Muscle of leg (tissue), 11 donors: ENCODE data around the gene MNX1. TPM values are rescaled to one million over a fixed set of nuclear protein-coding genes. Genes with fewer than 3 reads are reported as not detected.

Experiments used
- DNase-seq: peaks from one replicate; pipeline ENCODE4 v3.0.0; 2013
- H3K27ac ChIP-seq: one replicate; pipeline ENCODE4 v1.5.1; 2013; ENCODE audit warnings: mild to moderate bottlenecking, low read length, control low read depth
- H3K27me3 ChIP-seq: one replicate; pipeline ENCODE4 v1.6.1; 2013; ENCODE audit warnings: low read length; ENCODE audit not compliant: control insufficient read depth, insufficient read depth
- H3K36me3 ChIP-seq: one replicate; pipeline ENCODE4 v1.6.1; 2013; ENCODE audit warnings: low read length; ENCODE audit not compliant: control insufficient read depth, insufficient read depth
- H3K4me1 ChIP-seq: one replicate; pipeline ENCODE4 v1.6.1; 2013; ENCODE audit warnings: low read length; ENCODE audit not compliant: control insufficient read depth, insufficient read depth
- H3K4me3 ChIP-seq: one replicate; pipeline ENCODE4 v1.5.1; 2013; ENCODE audit warnings: low read length, control low read depth
- H3K9me3 ChIP-seq: replicated peaks from 2 replicates; pipeline ENCODE4 v1.6.1; 2013; ENCODE audit warnings: low read depth, low read length; ENCODE audit not compliant: control insufficient read depth
- WGBS: methylation state at CpG from one replicate; pipeline ENCODE4 v1.1.5; 2013; ENCODE audit warnings: missing lambda C conversion rate; ENCODE audit not compliant: insufficient coverage; 5-methylcytosine and 5-hydroxymethylcytosine counted together
- polyA plus RNA-seq, 8 donors: library from polyadenylated mRNA; unstranded; fragments of 120-200 nt; gene quantifications; one replicate each; pipeline versions ENCODE4 v1.2.1 to v1.2.3, GENCODE V29; 2013; ENCODE audit warnings: inconsistent platforms in 1 of 8, low replicate concordance in 1 of 8; ENCODE audit not compliant: insufficient read length in 8 of 8, insufficient read depth in 1 of 8
- total RNA-seq: library from RNA; stranded (reverse); fragments of 120-200 nt; gene quantifications from one replicate; pipeline ENCODE4 v1.2.4, GENCODE V29; 2013

The MNX1 gene
- total and polyA plus RNA-seq, 9 donors, result 0.08 to 0.25 (median 0.16) TPM; not detected in 6

- Histone ChIP-seq H3K36me3 (no peaks in the 10 kb centered on the region), H3K4me3 (no peak overlapping the region), H3K27ac (no peak overlapping the region), H3K9me3 (no peaks in the 10 kb centered on the region), H3K4me1 (no peaks in the 10 kb centered on the region), H3K27me3 (peaks cover 67% of the 10 kb centered on the region)
- DNase-seq, result peak; percentile 35
- 29% methylated on average over 22 of the region's 32 CpGs for WGBS
Observed at GRCh38 chr7:156993021-156993924, 17.2 kb downstream of the MNX1 start.

GRCh38 chr7:156989766-156990535 is 20.5 kb downstream of the MNX1 start:
- H3K4me1 ChIP-seq, result peaks cover 7% of the 10 kb centered on the region
- H3K36me3 ChIP-seq, result no peaks in the 10 kb centered on the region
- H3K27me3 ChIP-seq, result peaks cover 42% of the 10 kb centered on the region
- H3K9me3 ChIP-seq, result no peaks in the 10 kb centered on the region
- no peak overlapping the region for H3K27ac ChIP-seq
- DNase-seq, result no peak
- H3K4me3 ChIP-seq, result no peak overlapping the region
- 82% methylated on average over 24 of the region's 25 CpGs for WGBS

GRCh38 chr7:156988343-156989185 is 21.9 kb downstream of the MNX1 start:
- no peaks in the 10 kb centered on the region for H3K36me3 ChIP-seq
- 64% methylated on average over 25 of the region's 27 CpGs for WGBS
- H3K4me3 ChIP-seq, result no peak overlapping the region
- H3K27ac ChIP-seq, result no peak overlapping the region
- no peaks in the 10 kb centered on the region for H3K9me3 ChIP-seq
- DNase-seq, result no peak
- H3K4me1 ChIP-seq, result peaks cover 12% of the 10 kb centered on the region
- peaks cover 29% of the 10 kb centered on the region for H3K27me3 ChIP-seq

DNA sequence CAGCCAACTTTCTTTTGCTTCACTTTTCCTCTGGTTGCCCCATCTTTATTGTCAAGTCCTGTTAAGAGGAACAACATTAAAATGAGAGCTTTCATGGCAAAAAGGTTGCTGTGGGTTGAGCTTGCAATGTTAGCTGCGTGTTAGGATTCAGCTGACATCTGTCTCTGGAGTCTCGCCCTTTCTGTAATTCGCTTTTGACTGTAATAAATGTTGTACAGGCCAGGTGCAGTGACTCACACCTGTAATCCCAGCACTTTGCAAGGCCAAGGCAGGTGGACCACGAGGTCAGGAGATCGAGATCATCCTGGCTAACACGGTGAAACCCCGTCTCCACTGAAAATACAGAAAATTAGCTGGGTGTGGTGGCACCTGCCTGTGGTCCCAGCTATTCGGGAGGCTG is 24.1 kb downstream of the MNX1 start:
- DNase-seq, result no peak
- Histone ChIP-seq H3K27me3 (peaks cover 9% of the 10 kb centered on the region), H3K27ac (no peak overlapping the region), H3K36me3 (no peaks in the 10 kb centered on the region), H3K4me1 (peaks cover 12% of the 10 kb centered on the region), H3K9me3 (no peaks in the 10 kb centered on the region), H3K4me3 (no peak overlapping the region)
- 72% methylated on average over 8 of the region's 8 CpGs for WGBS

GRCh38 chr7:156985101-156985992 is 25.1 kb downstream of the MNX1 start:
- H3K4me1 ChIP-seq, result peaks cover 12% of the 10 kb centered on the region
- H3K9me3 ChIP-seq, result no peaks in the 10 kb centered on the region
- no peak overlapping the region for H3K27ac ChIP-seq
- no peaks in the 10 kb centered on the region for H3K36me3 ChIP-seq
- DNase-seq, result no peak
- H3K27me3 ChIP-seq, result peaks cover 6% of the 10 kb centered on the region
- 62% methylated on average over 27 of the region's 29 CpGs for WGBS
- no peak overlapping the region for H3K4me3 ChIP-seq

GRCh38 chr7:156984174-156984891 is 26.1 kb downstream of the MNX1 start:
- H3K4me1 ChIP-seq, result peaks cover 12% of the 10 kb centered on the region

DNA sequence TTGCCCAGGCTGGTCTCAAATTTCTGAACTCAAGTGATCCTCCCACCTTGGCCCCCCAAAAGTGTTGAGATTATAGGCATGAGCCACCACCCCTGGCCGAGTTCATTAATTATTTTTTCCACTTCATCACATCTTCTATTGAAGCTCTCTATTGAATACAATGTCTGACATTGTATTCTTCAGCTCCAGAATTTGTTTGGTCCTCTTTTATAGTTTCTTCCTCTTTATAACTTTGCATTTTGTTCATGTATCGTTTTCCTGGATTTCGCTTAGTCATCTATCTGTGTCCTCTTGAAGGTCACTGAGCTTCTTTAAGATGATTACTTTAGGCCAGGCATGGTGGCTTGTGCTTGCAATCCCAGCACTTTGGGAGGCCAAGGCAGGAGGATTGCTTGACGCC is 30.8 kb downstream of the MNX1 start:
- WGBS, result 100% methylated on average over 1 of the region's 4 CpGs
- no peak overlapping the region for H3K4me3 ChIP-seq
- peaks cover 2% of the 10 kb centered on the region for H3K4me1 ChIP-seq

More at GRCh38 chr7:156984174-156984891, 26.1 kb downstream of the MNX1 start:
- Histone ChIP-seq H3K27me3 (peaks cover 3% of the 10 kb centered on the region), H3K9me3 (peaks cover 5% of the 10 kb centered on the region), H3K36me3 (no peaks in the 10 kb centered on the region), H3K27ac (peak overlapping the region; percentile 59), H3K4me3 (no peak overlapping the region)
- DNase-seq, result peak; percentile 93
- WGBS, result 17% methylated on average over 1 of the region's 14 CpGs

DNA sequence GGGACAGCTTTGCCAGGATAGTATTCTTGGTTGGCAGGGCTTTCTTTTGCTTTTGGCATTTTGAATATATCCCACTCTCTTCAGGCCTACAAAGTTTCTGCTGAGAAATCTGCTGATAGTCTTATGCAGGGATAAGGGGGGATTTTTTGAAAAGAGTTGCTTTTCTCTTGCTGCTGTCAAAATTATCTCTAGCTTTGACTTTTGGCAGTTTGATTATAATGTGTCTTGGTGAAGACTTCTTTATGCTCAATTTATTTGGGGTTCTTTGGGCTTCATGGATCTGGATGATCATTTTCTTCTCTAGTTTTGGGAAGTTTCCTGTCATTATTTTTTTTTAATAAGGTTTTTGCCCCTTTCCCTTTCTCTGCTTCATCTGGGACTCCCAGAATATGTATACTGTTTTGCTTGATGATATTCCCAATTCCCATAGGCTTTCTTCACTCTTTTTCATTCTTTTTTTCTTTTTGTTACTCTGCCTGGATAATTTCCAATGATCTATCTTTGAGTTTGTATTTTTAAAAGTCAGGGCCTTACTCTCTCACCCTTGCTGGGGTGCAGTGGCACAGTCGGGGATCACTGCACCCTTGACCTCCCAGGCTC is 31.4 kb downstream of the MNX1 start:
- H3K27me3 ChIP-seq, result no peaks in the 10 kb centered on the region
- H3K4me3 ChIP-seq, result no peak overlapping the region
- WGBS, result no CpG with 5 or more reads among the region's 1 CpG
- no peaks in the 10 kb centered on the region for H3K36me3 ChIP-seq
- DNase-seq, result no peak
- no peak overlapping the region for H3K27ac ChIP-seq
- no peaks in the 10 kb centered on the region for H3K4me1 ChIP-seq
- H3K9me3 ChIP-seq, result peaks cover 10% of the 10 kb centered on the region

More for the DNA sequence above, 30.8 kb downstream of the MNX1 start:
- no peaks in the 10 kb centered on the region for H3K27me3 ChIP-seq
- H3K36me3 ChIP-seq, result no peaks in the 10 kb centered on the region
- no peak overlapping the region for H3K27ac ChIP-seq
- DNase-seq, result no peak
- peaks cover 10% of the 10 kb centered on the region for H3K9me3 ChIP-seq
